ENCODE results near the gene BFAR.

Gene BFAR

DNA sequence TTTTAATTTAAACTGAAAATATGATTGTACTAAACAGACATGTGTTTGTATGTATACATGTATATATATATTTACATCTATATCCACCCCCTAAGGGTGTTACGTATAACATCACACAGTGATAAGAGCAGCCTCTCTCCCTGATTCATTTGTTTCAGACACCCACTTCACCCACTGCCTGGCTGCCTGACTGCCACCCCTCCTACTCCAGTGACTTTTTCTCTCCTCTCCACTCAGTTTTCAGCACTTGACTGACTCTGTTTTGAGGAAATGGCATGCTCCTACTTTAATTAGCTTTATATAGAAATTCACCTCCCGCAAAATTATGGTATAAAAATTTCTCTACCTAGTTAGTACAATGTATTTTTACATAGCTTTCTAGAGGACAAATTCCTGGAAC lies 20.0 kb downstream of the BFAR start:
- DNase-seq (ENCODE audit: low read depth), result no peak
- TF ChIP-seq, protein P1, sequence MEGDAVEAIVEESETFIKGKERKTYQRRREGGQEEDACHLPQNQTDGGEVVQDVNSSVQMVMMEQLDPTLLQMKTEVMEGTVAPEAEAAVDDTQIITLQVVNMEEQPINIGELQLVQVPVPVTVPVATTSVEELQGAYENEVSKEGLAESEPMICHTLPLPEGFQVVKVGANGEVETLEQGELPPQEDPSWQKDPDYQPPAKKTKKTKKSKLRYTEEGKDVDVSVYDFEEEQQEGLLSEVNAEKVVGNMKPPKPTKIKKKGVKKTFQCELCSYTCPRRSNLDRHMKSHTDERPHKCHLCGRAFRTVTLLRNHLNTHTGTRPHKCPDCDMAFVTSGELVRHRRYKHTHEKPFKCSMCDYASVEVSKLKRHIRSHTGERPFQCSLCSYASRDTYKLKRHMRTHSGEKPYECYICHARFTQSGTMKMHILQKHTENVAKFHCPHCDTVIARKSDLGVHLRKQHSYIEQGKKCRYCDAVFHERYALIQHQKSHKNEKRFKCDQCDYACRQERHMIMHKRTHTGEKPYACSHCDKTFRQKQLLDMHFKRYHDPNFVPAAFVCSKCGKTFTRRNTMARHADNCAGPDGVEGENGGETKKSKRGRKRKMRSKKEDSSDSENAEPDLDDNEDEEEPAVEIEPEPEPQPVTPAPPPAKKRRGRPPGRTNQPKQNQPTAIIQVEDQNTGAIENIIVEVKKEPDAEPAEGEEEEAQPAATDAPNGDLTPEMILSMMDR (conservative IDR thresholded peaks at IDR 0.05; ENCODE audit: low read length), result no peak

DNA sequence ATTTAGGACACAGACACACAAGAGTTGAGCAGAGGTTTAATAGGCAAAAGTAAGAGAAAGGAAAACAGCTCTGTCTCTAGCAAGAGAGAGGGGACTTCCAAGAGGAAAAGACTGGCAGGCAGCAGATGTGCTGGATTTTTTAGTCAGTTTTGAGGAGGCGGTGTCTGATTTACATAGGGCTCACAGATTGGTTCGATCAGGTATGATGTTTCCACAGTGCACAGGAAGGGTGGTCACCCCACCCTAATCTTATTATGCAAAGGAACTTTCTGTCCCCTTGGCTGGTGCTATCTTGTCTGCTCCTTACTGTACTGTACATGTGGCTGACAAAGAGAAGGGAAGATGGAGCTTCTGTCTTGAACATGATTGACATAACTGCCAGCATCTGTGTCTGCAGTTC lies 25.3 kb downstream of the BFAR start:
- no peak overlapping the region for H3K4me3 ChIP-seq (ENCODE audit: low read length)
- TF ChIP-seq, protein P1 (conservative IDR thresholded peaks at IDR 0.05; ENCODE audit: low read length), result no peak
- no peak for DNase-seq (ENCODE audit: low read depth)

More for the DNA sequence above, 20.0 kb downstream of the BFAR start:
- no peak overlapping the region for H3K4me3 ChIP-seq (ENCODE audit: low read length)

DNA sequence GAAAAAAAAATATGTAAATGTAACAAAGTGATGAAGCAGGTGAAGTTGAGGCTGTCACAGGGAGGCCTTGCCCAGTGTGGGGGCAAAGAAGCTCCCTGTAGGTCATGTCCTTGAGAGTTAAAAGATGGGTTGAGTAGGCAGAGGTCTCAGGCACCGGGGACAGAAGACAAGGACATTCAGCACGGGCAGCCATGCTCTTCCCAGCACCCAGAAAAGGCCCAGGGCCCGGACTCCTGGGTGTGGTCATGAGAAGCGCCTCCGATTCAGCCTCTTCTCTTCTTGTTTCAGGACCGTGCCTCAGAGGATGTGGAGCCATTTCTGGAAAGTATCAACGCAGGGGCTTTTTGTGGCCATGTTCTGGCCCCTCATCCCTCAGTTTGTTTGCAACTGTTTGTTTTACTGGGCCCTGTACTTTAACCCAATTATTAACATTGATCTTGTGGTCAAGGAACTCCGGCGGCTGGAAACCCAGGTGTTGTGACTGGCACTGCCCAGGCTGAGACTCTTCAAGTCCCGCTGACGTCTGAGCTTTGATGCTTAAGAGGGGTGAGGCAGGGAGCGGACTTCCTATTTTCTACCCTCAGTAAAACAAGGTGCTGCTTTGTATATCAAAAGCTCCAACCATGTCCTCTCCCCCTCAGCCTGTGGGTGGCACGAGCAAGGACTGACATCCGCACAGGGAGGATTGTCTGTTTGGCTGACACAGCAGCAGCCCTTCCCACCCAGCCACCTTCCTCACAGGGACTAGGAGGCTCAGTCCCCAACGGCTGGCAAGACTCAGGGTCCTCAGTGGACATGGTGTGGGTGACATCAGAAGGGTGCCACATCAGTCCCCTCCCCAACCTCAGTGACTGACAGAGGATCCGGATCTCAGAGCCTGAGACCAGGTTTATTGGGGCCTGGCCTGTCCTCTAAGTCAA lies 34.9 kb downstream of the BFAR start:
- TF ChIP-seq, protein P1 (conservative IDR thresholded peaks at IDR 0.05; ENCODE audit: low read length), result no peak

DNA sequence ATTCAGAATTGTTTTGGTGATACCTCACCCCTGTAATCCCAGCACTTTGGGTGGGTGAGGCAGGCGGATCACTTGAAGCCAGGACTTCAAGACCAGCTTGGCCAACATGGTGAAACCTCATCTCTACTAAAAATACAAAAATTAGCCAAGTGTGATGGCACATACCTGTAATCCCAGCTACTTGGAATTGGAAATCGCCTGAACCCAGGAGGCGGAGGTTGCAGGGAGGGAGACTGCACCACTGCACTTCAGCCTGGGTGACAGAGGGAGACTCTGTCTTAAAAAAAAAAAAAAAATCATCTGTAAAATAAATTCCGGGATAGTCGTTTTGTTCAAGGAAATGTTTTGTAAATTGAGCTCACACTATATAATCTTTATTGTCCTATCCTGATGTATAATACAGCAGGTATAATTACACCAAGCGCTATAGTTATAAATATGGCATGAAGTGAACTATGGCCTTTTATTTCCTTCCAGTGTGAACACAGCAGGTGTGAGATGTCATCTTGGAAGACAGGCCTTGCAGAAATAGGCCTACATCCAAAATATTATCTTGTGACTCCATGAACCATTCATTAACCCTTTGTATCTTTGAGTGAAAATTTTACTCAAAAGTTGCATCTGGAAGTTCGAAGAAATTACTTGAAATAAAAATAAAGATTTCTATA lies 35.9 kb downstream of the BFAR start:
- TF ChIP-seq, protein P1 (conservative IDR thresholded peaks at IDR 0.05; ENCODE audit: low read length), result no peak
- H3K4me3 ChIP-seq (ENCODE audit: low read length), result no peak overlapping the region
- DNase-seq (ENCODE audit: low read depth), result no peak

More for the DNA sequence above, 34.9 kb downstream of the BFAR start:
- no peak for DNase-seq (ENCODE audit: low read depth)
- no peak overlapping the region for H3K4me3 ChIP-seq (ENCODE audit: low read length)

DNA sequence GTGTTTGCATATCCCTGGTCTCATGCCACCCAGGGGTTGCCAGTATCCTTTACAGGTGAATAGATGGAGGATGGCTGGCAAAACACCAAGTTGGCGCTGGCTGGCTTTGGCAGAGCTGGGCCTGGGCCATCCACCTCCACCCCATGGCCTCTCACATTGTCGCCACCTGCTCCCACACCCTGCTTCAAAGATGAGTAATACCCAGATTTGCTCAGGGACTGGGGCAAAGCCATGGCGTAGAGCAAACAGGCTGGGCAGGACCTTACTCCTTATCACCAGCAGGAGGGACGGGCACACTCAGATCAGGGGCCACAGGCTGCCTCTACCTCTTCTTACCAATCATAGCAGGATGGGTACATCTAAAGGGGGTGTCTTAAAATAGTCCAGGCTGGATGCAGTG lies 37.0 kb downstream of the BFAR start:
- no peak overlapping the region for H3K4me3 ChIP-seq (ENCODE audit: low read length)
- TF ChIP-seq, protein P1 (conservative IDR thresholded peaks at IDR 0.05; ENCODE audit: low read length), result no peak
- no peak for DNase-seq (ENCODE audit: low read depth)

DNA sequence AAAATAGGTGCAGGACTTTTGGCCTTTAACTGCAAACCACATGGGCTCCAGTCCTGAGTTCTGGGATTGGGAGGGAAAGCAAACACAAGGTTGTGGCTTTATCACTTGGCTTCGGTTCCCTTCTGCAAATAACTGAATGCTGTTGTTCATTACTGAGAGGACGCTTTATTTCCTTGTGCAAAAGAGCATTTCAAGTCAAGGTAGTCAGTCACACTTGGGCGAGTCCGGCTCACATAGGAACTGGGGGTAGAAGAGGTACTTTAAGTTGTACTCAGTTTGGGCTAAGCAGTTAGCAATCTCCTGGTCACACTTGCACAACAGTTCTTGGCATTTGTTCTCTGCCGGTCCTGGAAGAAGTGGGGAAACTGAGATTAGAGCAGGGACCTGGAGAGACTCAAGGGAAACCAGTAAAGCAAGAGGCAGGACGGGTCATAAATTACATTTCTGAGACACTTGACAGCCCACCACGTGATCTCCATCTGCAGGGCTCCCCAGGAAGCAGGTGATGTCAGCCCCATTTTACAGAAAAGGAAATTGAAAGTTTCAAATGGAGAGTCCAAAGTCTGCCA lies 39.7 kb downstream of the BFAR start:
- H3K4me3 ChIP-seq (ENCODE audit: low read length), result no peak overlapping the region
- DNase-seq (ENCODE audit: low read depth), result no peak
- TF ChIP-seq, protein P1 (conservative IDR thresholded peaks at IDR 0.05; ENCODE audit: low read length), result no peak

Measured in AG10803 (cell line).